ENCODE data around the gene DUSP1. TPM values are rescaled to one million over a fixed set of nuclear protein-coding genes. Genes with fewer than 3 reads are reported as not detected.

The DUSP1 gene
- total and polyA plus RNA-seq, 9 of the 15 experiments (the other 6 are each of a cell fraction or from before 2014, with no cell fraction given): 2.1 to 14.2 (median 8.5) TPM

- TF ChIP-seq NKRF (IDR thresholded peaks at IDR 0.05; ENCODE audit: borderline replicate concordance) (peak; percentile 56), TRIM24 (IDR thresholded peaks at IDR 0.05) (peak in 1 of 2 experiments; percentile 11; a peak in 2 of 4 replicates), RBBP5 (IDR thresholded peaks at IDR 0.05; ENCODE audit: borderline replicate concordance, insufficient read depth, low read length, poor library complexity, severe bottlenecking) (no peak), DPF2 (IDR thresholded peaks at IDR 0.05) (peak; percentile 61; the same call in 1 of the 2 replicates), ASH1L (IDR thresholded peaks at IDR 0.05; ENCODE audit: borderline replicate concordance, low read depth, partially characterized antibody) (peak; percentile 46), TFAM (CRISPR knock-in tag; conservative IDR thresholded peaks at IDR 0.05) (no peak), NCOA4 (IDR thresholded peaks at IDR 0.05; ENCODE audit: partially characterized antibody) (no peak), LARP7 (IDR thresholded peaks at IDR 0.05) (peak; percentile 97; the same call in 1 of the 2 replicates), ZNF224 (CRISPR knock-in tag; IDR thresholded peaks at IDR 0.05) (no peak), SMARCA4 (IDR thresholded peaks at IDR 0.05) (peak; percentile 66), ZNF395 (CRISPR knock-in tag; IDR thresholded peaks at IDR 0.05) (no peak), RAD21 (CRISPR knock-in tag; conservative IDR thresholded peaks at IDR 0.05 in 1 of 2, IDR thresholded peaks at IDR 0.05 in 1 of 2) (no peak), ZNF707 (CRISPR knock-in tag; conservative IDR thresholded peaks at IDR 0.05) (no peak), BRD9 (IDR thresholded peaks at IDR 0.05; ENCODE audit: low read depth, partially characterized antibody) (peak; percentile 91), ZNF449 (CRISPR knock-in tag; IDR thresholded peaks at IDR 0.05) (no peak), HDAC1 (IDR thresholded peaks at IDR 0.05) (peak in 1 of 2 experiments; percentile 54; a peak in 2 of 4 replicates), HMG20A (CRISPR knock-in tag; conservative IDR thresholded peaks at IDR 0.05) (no peak), KAT2B (IDR thresholded peaks at IDR 0.05; ENCODE audit: low read depth, low read length) (no peak)
- TF ChIP-seq, protein P1, sequence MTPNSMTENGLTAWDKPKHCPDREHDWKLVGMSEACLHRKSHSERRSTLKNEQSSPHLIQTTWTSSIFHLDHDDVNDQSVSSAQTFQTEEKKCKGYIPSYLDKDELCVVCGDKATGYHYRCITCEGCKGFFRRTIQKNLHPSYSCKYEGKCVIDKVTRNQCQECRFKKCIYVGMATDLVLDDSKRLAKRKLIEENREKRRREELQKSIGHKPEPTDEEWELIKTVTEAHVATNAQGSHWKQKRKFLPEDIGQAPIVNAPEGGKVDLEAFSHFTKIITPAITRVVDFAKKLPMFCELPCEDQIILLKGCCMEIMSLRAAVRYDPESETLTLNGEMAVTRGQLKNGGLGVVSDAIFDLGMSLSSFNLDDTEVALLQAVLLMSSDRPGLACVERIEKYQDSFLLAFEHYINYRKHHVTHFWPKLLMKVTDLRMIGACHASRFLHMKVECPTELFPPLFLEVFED (CRISPR knock-in tag; conservative IDR thresholded peaks at IDR 0.05): 0 out of 2 replicates have a peak, but pooled peaks have one; percentile 37
- TF ChIP-seq, protein P2, sequence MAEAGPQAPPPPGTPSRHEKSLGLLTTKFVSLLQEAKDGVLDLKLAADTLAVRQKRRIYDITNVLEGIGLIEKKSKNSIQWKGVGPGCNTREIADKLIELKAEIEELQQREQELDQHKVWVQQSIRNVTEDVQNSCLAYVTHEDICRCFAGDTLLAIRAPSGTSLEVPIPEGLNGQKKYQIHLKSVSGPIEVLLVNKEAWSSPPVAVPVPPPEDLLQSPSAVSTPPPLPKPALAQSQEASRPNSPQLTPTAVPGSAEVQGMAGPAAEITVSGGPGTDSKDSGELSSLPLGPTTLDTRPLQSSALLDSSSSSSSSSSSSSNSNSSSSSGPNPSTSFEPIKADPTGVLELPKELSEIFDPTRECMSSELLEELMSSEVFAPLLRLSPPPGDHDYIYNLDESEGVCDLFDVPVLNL (CRISPR knock-in tag; IDR thresholded peaks at IDR 0.05; ENCODE audit: low read depth): no peak
Measured at GRCh38 chr5:172786736-172787462, 15.9 kb upstream of the DUSP1 start (continued).
